CMK (cell line): ENCODE data around the gene MAP2K3.
A peak's percentile ranks its signal among the peaks of the same experiment; 100 is the strongest.

ENCODE experiments used
- DNase-seq: peaks from one replicate; pipeline ENCODE4 v3.0.0-alpha.2; 2010; ENCODE audit warnings: low read depth

MAP2K3 gene

DNA sequence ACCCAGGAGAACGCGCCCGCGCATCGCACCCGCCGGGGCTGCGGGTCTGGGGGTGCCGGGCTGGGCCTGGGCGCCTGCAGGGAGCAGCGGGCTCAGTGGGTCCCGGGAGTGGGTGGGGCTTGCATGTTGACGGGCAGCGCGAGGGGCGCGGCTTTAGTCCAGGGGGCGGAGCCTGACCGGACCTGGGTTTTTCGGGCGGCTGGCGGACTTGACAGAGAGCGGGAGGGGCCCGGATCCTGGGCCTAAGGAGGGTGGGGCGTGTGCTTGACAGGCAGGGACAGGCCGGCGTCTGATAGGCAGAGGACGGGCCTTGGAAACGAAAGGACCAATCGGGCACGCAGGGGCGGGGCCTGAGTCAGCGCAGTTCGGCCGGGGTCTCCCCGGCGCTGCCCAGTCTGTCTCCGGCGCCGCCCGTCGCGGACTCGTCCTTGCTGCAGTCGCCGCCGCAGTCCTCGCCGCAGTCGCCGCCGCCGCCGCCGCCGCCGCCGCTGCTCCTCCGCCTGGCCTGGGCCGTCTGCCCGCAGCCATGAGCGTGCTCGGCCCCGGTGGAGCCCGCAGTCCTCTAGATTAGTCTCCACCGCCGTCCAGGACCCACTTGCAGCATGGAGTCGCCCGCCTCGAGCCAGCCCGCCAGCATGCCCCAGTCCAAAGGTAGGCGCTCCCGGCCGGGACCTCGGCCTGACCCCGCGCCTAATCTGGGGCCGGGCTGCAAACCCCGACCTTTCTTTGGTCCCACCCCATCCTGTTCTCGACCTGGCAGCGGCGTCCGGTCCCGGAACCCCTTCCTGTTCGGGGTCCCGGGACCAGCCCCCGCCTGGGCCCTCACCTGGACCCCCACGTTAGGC, at the start of gene MAP2K3:
MAP2K3 (plus strand) TSS at position 393 of the 845 bp plus-strand sequence; CDS start at position 603, 210 bp downstream.
- DNase-seq, result peak; percentile 98

DNA sequence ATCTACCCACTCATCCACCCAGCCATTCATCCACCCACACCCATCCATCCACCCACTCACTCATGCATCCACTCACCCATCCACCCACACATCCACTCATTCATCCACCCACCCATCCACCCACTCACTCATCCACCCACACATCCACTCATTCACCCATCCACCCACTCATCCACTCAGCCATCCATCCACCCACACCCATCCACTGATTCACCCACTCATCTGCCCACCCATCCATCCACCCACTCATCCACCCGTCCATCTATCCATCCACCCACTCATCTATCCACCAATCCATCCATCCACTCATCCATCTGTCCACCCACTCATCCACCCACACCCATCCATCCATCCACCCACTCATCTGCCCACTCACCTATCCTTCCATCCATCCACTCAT, 48.6 kb upstream of the MAP2K3 start:
- no peak for DNase-seq

DNA sequence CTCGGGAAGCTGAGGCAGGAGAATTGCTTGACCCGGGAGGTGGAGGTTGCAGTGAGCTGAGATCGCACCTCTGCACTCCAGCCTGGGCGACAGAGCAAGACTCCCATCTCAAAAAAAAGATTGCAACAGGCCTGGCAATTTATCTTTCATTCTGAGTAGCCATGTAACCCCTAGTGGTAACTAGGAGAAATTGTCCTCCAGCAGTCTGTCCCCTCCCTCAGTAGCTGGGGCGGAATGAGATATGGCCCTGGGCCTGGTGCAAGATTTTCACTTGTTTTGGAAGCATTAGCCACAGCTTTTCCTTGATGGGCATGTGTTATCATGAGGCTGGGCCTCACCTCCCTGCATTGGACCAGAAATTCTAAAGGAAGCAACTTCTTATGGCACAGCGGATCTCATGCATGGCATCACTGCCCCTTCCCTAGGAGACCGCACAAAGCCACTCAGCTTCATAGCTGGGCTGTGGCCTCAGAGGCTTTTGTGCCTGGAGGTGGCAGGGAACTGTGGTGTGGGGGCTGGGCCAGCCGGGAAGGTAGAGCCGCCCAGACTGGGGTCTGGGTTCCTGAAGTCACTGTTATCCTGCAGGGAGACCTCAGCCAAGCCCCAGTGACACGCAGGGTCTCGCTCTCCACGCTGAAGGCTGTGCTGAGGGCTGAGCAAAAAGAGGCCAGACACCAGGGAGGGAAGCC, 44.7 kb upstream of the MAP2K3 start:
- DNase-seq, result no peak

DNA sequence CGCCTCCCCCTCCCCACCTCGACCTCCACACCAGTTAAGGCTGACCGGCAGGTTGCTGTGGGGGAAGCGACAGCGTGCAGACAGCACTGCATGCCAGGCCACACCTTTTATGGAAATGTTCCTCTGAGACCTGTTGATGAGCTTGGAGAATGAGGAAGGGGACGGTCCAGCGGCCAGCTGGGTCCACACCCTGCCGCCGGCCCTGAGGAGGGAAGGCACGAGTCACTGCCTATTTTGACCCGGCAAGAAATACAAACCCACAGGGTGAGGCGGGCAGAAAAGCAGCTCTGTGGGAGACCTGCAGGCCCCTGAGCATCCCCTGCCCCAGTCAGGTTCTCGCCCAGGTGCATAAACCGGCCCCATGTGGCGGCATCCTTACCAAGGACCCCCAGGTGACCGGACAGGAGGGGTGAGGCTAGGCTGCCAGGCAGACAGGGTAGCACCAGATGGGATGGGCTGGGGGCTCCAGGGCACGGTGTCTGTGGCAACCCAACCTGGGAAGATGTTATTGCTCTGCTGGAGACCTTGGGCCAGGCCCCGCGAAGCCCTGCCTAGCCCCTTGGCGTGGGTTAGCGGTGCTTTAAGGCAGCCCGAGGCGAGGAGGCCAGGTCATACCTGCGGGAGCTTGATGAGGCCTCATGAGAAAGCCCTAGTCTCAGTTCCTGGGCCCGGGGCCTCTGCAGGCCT, 44.0 kb upstream of the MAP2K3 start:
- DNase-seq, result no peak

DNA sequence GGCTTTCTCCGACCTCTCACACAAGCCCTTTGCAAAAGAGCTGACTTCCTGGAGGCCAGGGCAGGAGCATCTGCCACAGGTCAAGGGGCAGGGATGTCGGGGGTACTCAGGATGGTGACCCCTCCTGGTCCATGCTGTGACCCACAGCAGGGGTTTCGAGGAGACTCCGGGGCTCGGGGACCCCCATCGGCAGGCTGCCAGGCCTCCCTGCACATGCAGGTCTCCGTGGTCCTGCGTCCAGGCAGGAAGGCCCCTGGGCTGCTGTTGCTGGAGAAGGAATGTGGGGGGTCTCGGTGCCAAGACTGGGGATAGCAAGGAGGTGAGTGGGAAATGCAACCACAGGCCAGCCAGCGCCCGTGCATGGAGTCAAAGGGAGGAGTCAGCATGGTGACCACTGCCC, 42.9 kb upstream of the MAP2K3 start:
- DNase-seq, result no peak

DNA sequence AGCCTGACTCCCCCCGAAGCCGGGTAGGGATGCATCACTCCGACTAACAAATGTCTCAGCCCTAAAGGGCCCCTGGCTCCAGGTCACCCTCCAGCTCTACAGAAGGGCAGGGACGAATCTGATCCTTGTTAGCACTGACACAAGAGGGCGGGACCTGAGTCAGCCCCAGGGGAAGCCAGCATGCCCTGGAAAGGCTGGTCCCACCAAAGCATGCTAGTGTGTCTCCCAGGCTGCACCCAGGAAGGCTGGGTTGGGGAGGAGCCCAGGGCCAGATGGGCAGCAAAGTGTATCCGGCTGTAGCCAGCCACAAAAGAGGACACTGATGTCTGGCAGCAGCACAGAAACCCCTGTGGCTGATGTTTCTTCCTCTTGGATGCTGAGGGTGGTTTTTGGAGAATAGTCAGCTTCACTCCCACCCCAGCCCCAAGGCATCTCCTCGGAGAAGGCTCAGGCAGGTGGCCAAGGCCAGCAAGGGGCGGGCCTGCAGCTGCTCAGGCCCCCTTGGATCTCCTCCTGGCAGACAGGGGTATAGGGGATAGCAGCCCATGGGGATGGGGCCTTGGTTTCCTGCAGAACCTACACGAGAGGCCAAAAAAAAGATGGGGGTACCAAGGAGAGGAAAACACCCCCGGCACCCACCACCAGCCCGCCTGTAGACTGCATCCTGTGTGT, 42.3 kb upstream of the MAP2K3 start:
- no peak for DNase-seq

DNA sequence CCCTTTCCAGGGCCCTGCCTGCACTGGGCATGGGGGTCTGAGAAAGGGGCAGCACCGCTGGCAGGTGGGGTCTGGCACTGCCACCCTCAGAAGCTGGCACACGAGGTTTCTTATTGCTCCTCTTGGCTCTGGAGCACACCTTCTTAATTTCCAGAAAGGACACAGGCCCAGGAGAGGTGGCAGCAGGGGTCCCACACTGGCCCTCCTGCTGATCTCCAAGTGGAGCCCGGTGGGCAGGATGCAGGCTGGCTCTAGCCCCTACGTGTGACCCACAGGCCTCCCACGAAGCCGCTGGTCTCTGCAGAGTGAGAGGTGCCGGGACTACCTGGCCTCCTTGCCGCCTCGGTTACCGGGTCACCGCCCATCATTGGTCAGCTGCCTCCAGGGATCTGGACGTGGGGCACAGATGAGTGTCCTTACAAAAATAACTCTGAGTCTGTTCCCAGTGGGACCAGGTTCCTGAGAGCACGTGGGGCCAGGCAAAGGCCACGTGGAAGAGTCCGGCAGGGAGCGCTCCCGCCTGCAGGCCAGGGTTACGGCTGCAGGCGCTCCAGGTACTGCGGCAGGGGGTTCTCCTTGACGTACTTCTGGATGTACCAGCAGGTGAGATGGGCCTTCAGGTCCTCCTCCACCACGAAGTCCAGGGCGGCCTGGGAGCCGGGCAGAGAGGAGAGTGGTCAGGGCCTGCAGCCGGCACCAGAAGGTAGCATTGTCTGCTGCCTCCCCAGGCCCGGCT, 41.6 kb upstream of the MAP2K3 start:
- DNase-seq, result no peak

DNA sequence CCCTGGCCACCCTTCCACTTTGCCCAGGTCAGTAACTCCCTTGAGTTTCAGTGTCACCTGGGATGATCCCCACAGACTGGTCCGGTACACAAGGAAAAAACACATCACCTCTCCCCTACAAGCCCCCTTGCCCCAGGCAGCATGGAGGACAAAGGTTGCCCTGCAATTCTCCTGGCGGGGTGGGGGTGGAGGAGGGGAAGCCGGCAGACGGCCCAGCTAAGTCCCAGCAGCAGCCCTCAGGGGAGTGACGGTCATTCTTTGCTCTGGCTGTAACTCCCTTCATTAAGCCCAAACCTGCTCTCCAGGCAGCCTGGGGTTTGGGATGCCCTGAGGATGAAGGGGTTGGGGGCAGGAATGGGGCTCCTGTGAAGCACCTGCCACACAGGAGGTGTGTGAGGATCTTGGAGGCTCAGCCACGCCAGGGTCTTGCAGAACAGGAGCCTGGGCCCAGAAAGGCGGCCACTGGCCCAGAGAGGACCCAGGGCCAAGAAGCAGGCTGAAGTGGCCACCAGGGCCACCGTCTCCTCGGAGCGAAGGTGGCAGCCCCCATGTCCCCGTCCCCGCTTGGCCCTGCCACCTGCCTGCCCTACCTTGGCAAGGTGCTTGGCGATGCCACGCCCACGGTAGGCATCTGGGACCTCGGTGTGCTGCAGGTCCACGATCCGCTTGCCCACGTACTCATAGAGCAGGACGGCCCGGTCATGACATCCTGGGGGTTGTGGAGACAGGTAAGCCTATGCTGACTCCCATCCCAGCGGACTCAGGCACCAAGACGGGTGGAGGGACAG, 40.8 kb upstream of the MAP2K3 start:
- no peak for DNase-seq

DNA sequence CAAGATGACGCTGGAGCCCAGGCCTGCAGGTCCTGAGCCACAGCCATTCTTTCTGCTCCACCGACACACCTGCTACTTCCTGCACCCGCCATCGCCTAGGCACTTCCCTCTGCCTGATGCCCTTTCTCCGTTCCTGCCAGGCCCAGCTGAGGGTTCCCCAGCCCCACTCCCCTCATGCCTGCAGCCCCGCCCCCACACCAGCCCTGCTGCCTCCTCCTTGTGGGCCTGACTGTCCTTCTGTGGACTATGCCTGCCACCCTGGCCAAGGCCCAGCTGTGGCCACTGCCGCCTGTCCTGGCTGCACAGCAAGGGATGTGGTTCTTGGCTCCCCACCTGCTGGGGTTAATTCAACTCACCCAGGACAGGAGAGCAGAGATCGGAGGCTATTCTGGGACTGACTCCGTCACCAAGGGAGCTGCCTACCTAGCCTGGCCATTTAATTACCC, 38.8 kb upstream of the MAP2K3 start:
- DNase-seq, result no peak

DNA sequence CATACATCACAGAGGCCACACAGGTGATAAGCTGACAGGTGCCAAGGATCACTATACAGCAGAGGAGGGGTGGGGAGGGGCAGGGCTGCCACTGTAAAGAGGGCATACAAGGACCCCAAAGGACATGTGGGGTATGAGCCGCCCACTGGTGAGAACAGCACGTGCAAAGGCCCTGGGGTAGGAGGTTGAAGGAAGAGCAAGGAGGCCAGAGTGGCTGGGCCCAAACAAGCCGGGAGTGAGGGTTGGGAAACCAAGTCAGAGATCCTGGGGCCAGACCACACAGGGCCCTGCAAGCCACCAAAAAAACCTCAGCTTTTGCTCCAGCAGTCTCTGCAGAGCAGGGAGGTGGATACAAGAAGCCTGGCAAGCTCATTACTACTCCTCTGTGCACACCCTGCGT, 37.8 kb upstream of the MAP2K3 start:
- DNase-seq, result no peak

DNA sequence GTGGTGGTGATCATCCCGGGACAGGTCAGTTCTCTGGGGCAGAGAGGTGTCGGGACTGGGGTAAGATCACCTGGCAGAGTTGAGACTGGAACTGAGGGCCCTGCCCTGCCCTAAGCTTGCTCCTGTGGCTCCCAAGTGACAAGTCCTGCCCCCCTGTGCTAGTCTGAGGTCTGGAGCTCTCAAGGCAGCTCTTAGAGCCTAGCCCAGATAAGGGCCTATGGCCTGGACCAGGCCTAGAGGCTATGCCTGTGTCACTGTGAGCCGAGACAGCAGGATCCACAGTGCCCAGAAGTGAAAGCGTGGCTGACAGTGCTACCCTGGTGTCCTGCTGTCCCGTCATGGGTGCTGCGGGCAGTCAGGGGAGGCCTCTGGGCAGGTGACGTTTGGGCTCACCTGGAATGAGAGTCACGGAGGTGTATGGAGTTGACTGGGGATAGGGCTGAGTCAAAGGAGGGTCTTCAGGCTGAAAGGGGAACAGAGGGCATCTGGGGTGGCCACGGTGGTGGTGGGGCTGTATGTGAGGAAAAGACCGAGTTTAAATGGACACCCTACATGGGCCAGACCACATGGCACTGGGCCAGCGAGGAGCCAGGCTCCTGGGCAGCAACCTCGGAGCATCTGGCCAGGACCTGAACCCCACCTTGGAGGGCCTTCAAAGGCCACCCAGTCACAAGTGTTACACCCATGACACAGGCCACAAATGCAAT, 36.8 kb upstream of the MAP2K3 start:
- no peak for DNase-seq

DNA sequence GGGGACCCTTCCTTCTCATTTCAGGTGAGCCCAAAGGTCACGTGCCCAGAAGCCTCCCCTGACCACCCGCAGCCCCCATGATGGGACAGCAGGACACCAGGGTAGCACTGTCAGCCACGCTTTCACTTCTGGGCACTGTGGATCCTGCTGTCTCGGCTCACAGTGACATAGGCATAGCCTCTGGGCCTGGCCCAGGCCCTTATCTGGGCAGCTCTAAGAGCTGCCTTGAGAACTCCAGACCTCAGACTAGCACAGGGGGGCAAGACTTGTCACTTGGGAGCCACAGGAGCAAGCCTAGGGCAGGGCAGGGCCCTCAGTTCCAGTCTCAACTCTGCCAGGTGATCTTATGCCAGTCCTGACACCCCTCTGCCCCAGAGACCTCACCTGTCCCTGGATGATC, 36.0 kb upstream of the MAP2K3 start:
- no peak for DNase-seq

DNA sequence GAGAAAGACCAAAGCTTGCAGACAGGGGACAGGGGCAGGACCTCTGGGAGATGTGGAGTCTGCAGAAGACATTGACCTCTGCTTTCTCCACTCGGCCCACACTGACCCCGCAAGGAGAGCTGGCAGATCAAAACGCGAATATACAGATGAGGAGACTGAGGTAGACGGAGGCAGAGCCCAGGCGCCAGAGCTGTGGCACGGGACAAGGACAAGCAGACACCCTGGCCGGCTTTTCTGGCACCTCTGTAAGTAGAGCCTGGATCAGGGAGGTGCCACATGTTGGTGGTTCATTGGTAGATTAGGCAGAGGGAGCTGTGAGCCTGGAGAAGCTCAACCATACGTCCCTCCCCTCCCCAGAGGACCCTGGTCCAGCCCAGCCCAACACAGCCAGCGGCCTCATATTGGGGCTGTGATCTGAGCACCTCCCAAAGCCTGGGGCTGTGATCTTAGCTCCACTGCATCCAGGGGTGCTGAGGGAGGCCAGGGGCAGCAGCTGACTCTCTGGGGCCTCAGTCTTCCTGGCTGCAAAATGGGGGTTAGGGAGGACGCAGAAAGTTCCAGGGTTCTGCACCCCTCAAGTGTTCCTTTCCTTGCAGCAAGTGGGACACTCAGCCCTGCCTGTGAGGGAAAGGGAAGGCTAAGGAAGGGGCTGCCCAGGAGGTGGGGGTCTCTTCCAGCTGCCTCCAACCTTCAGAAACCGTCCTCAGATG, 35.3 kb upstream of the MAP2K3 start:
- DNase-seq, result no peak

DNA sequence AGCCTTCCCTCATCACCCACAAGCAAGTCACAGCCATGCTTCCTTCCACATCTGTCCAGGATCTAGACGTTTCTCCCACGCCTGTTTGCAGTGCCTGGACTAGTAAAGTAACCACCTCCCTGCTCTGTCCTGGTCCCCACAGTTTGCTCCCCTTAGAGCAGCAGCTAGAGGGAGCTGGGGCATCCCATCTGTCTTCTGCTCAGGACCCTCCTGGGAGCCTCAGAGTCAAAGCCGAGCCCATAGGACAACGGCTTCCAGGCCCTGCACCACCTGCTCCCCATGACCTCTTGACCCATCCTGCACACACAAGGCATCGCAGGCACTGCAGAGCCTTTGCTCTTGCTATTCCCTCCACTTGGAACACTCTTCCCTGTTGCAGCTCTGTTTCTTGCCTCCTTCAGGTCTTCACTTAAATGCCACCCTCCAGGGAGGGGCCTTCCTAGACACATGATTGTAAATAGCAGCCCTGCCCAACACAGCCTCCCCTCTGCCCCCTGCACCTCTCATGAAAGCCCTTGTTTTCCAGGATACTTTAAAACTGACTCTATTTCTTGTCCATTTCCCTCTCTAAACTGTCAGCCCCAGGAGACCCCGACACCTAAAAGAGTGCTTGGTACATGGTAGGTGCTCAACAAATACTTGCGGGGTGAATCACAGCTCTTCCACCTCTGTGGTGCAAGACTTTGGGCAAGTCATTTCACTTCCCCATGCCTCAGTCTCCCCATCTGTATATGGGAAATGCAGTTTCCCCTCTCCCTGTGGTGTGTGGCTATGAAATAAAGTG, 34.4 kb upstream of the MAP2K3 start:
- DNase-seq, result no peak

DNA sequence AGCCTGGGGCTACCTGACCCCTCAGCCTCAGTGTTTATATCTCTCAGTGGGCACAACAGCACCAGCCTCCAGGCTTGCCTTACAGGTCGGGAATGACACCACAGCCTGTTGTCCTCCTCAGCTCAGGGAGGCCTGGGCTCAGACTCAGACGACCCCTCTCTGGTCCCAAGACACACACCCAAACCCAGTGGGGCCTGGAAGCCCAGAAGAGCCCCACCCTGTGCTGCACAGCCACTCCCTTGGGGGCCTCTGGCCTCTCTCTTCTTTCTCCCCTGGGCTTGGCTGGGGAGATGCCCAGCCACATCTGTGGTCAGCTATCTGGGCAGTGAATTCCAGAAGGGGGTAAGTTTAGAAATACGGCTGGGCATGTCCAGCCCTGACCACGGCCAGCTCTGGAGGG, 33.7 kb upstream of the MAP2K3 start:
- no peak for DNase-seq

DNA sequence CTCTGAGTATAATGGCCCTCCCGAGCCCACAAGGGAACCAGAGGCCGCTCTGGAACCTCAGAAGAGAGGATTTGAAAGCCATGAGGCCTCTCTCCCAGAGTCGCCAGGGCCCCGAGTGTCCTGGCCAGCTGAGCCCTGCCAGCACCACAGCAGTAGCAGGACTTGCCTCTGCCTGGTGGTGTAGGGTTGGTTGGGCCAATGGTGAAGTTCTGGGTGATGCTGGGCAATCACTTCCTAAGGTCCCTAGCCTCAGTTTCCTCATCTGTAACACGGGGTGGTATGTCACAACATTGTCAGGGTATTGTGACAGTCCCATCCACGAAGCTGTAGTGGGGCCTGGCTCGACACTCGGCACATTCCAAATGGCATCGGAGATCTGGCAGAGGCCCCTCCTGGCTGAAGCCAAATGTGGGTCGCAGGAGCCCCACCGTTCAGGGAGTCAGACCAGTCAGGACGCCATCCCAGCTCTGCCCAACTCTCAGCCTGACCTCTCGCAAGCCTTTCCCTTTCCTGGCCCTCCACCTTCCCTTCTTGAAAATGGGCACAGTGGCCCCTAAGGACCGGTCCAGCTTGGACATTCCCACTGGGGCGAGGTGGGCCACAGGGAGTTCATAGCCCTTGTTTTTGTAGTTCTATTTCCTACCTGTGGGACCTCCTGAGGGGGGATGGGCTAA, 33.0 kb upstream of the MAP2K3 start:
- no peak for DNase-seq

DNA sequence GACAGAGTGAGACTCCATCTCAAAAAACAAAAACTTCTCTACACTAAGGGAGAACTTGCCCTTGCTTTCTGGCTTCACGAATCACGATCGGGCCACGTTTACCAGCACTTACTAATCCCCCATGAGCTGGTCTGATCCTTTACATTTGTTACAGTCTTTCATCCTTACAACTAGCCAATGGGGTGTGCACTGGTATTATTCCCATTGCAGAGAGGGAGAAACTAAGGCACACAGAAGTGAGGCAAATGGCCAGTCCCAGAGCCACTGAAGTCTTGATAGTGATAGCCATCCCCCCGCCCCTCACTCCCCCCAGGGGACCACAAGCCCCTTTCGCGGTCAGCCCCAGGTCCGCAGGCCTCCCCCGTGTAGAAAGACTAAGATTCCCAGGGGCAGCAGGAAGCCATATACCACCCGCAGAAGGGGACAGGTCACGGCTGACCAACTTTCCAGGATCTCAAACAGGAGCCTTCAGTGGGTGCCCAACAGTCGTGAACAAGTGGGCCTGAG, 32.2 kb upstream of the MAP2K3 start:
- DNase-seq, result peak; percentile 37
